Activated T-helper 1 cell treated with anti-CD3 and anti-CD28 coated beads, Interleukin-12 subunit alpha, Interleukin-12 subunit beta, Interleukin-2, Interleukin-4 antibody, amounts not matched to agents 30 ng/mL and 10 ng/mL and 1 ng/mL, durations not matched to agents 14 hours and 24 hours and 36 hours (primary cell): Measurements from ENCODE around the gene AKAP11. TPM values are rescaled to one million over a fixed set of nuclear protein-coding genes. Genes with fewer than 3 reads are reported as not detected.

Source experiments
- total RNA-seq: library from RNA; stranded (reverse); gene quantifications from 2 replicates; pipeline ENCODE4 v1.2.3, GENCODE V29; 2022

The AKAP11 gene
- total RNA-seq, 1 donor from 2014 or later, result 31.7 TPM

Other genes with a start within 250 kb of the AKAP11 start
- 13.1 and 14.1 TPM in 2 replicates for gene DGKH, start 223.5 kb upstream of the AKAP11 start, total RNA-seq